Midbrain (tissue), 1 donor: Measurements from ENCODE around the gene OR6C76.
"Not testable (repeated sequence)": the region's sequence is repeated elsewhere in the genome, so short reads cannot be mapped to it uniquely, and the experiment has no call there.

Experiments used
- DNase-seq: peaks from one replicate; lab custom pipeline; 2025; lab: John Stamatoyannopoulos, UW

Gene OR6C76

DNA sequence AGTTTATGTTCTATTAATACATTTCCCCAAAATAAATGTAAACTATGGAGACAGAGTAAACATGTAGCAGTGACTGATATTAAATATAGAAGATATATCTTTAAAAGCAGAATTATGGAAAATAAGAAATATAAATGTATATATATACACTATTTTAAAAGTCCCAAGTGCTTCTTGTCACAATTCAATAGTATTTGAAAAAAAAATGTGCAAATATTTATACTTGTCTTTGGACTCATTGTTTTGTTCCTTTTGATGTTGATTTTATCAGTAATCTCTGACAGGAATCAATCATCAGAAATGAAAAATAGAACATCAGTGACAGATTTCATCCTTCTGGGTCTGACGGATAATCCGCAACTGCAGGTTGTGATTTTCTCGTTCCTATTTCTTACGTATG is at the start of gene OR6C76:
Gene OR6C76 (plus strand): TSS at position 301 of the 400 bp plus-strand sequence. CDS start 0 bp downstream, at position 301.
- no peak for DNase-seq

DNA sequence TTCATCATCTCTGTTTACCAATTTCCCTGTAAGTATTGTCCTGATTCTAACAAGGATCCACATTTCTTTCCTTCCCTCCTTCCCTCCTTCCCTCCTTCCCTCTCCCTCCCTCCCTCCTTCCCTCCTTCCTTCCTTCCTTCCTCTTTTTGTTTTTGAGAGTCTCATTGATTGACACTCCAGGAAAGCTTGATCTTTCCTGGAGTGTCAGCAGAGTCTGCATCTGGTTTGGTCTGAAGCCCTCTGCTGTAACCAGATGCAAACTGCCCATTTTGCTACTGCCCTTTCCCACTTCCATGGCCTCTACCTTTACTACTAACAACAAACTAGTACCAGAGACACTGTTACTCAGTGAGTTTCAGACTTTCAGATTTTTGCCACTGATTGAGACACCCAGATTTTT is 40.2 kb upstream of the OR6C76 start:
- no peak for DNase-seq

DNA sequence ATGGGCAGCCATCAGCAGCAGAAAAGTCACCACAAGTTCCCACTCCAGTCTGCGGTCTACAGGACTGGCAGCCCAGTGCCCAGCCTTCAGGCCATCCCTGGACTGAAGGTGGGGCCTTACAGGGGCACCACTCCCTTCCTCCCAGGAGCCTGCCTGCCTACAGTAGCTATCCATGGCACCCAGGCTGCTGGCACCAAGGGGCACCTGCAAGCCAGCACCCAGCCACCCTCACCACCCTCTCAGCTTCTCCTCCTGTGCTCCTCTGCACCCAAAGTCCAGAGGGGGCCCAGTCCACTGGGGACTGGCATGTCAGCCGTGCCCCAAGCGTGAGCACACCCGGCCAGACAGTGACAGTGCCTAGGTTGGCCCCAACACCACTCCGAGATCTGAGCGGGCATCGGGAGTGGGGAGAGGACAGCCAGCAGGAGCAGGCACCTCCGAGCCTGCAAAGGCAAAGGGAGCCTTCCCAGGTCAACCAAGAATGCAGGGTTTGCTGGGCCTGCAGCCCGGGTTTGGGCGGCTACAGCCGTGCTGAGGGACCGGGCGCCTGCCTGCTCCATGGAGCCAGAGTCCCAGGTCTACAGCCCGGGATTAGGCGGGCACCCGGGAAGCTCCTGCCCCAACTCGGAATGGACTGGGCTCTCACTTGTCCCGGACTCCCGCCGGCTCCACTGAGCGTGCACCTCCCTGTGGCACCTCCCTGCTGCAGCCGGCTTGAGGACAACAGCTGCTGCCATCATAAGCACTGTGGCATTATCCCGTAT is 33.8 kb upstream of the OR6C76 start:
- no peak for DNase-seq

DNA sequence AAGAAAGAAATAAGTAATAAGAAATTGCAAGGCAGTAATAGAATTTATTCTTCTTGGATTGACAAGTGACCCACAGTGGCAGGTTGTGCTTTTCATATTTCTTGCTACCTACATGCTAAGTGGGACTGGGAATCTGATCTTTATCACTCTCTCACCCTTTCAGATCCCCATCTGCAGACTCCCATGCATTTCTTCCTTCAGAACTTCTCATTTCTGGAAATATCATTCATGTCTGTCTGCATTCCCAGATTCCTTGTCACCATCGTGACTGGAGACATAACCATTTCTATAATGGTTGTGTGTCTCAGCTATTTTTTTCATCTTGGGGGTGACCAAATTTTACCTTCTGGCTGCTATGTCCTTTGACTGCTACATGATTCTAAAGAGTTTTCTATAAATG is 29.7 kb upstream of the OR6C76 start:
- DNase-seq: no peak

DNA sequence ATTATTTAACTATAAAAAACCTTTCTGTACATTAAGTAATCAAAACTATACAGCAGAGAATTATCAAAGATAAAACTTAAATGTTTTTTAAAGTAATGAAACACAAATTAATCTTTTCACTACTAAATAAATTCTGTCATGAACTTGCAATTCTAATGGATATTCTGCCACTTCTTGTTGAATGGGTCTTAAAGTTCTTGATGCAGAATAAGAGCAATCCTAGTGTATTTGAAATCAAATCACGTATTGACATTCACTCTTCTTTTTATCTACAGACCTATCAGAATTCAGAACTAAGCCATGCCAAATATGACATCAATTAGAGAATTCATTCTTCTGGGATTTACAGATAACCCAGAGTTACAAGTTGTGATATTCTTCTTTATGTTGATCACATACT is 25.8 kb upstream of the OR6C76 start, which contains the start of gene OR6C65:
Gene OR6C65 (plus strand): TSS at position 301 of the 400 bp plus-strand sequence. CDS start 0 bp downstream, at position 301.
- no peak for DNase-seq

DNA sequence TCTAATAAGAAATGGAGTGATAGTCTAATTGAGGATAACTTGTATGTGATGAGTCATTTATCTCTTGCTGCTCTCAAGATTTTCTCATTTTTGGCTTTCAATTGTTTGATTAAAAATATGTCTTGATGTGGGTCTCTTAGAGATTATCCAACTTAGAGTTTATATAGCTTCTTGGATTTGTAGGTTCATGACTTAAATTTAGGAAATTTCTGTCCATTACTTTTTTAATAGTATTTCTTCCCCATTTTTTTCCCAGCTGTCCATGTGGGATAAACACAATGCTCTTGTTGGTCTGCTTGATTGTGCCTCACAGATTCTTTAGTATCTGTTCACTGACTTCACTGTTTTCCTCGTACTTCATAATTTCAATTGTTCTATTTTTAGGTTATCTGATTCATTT is 18.2 kb upstream of the OR6C76 start:
- no peak for DNase-seq

DNA sequence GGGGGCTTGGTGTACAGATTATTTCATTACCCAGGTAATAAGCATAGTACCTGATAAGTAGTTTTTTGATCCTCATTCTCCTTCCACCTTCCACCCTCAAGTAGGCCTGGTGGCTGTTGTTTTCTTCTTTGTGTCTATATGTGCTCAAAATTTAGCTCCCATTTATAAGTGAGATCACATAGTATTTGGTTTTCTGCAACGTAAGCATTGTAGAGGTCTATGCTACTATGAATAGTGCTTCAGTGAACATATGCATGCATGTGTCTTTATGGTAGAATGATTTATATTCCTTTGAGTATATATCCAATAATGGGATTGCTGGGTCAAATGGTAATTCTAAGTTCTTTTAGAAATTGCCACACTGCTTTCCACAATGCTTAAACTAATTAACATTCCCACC is 16.9 kb upstream of the OR6C76 start:
- not testable (repeated sequence) for DNase-seq

DNA sequence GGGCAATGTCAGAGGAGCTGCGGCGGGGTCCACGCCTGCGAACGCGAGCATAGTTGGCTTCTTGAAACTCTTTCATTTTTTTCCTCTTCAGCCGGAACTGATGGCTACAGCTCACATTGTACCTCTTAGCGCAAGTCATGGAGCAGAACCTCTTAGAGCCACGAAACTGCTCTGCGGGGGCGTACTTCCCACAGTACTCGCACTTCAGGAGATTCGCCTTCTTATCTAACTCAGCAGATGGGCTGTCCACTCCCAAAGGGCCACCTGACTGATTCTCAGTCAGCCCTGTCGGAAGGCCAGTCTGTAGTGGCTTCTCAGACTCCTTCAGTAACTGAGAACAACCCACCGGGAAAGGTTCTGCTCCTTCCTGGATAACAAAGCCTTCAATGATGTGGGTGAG is 13.9 kb upstream of the OR6C76 start:
- DNase-seq: not testable (repeated sequence)

DNA sequence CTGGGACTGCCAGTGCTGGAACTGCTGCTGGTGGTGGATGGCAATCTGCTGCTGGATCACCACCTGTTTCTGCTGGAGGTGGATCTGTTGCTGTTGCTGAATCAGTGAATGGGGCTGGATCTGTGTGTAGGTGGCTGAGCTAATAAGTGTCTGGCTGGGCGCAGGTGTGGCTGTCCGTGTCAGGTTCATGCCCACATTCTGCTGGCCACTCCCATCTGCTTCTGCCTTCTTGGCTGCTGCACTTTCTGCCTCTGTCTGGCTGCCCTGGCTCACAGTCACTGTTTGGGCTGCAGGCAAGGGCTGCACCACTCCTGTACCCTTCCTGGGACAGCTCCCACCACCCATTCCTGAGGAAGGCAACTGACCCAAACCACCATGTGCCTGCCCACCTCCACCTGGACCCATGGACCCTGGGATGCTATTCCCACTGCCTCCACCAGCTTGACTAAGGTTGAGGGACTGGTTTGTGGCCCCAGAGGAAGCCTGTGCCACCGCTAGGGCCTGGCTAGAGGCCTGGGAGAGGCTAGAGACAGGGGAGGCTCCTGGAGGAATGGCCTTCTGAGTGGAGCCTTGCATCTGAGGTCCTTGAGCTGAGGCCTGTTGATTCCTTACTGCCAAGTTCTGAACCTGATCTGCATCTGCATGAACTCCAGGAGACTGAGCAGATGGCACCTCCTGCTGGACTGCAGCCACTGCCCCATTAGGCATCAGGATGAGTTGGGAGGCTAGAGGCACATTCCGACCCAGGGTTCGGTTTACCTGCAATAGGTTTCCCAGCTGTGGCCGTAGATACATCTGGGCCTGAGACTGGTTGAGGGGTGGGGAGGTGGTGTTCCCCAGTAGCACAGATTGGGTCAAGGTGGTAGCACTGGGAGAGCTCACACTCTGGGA is 12.3 kb upstream of the OR6C76 start:
- not testable (repeated sequence) for DNase-seq

DNA sequence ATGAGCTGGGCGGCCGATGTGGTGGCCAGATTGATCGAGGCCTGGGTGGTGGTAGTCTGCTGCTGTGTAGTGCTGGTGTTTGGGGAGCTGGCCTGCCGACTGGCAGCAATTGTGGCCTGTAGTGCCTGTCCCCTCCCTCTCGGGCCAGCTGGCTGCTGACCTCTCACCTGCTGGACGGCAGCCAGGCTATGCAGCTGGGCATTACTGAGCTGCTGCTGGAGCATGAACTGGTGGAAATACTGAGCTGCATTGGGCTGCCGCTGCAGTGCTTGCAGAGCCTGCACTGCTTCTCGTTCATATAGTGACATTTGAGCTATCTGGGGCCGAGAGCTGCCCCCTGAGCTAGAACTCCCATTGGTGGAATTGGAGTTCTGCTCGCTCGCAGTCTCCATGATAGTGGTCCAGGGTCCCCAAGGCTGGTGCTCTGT is 11.6 kb upstream of the OR6C76 start:
- not testable (repeated sequence) for DNase-seq

DNA sequence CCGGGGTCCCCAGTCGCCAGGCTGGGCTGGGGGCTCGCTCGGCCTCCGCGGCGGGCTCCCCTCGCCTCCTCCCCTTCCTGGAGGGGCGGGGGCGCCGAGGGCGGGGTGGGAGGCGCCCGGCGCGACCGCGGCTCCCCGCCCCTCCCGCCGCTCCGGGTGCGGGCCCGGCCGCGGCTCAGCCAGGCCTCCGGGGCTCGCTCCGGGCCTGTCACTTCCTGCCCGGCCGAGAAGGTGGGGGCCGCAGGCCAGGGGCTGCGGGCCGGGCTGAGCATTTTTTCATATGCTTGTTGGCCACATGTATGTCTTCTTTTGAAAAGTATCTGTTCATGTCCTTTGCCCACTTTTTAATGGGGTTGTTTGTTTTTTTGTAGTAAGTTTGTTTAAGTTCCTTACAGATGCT is 11.2 kb upstream of the OR6C76 start:
- not testable (repeated sequence) for DNase-seq

DNA sequence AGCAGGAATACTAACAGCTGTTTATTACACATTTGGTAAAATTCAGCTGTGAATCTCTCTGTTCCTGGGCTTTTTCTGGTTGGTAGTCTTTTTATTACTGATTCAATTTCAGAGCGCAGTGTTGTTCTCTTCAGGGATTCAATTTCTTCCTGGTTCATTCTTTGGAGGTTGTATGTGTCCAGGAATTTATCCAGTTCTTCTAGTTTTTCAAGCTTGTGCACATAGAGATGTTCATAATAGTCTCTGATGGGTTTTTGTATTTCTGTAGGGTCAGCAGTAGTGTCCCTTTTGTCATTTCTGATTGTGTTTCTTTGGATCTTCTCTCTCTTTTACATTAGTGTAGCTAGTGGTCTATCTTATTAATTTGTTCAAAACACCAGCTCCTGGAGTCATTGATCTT is 9.1 kb upstream of the OR6C76 start:
- no peak for DNase-seq

DNA sequence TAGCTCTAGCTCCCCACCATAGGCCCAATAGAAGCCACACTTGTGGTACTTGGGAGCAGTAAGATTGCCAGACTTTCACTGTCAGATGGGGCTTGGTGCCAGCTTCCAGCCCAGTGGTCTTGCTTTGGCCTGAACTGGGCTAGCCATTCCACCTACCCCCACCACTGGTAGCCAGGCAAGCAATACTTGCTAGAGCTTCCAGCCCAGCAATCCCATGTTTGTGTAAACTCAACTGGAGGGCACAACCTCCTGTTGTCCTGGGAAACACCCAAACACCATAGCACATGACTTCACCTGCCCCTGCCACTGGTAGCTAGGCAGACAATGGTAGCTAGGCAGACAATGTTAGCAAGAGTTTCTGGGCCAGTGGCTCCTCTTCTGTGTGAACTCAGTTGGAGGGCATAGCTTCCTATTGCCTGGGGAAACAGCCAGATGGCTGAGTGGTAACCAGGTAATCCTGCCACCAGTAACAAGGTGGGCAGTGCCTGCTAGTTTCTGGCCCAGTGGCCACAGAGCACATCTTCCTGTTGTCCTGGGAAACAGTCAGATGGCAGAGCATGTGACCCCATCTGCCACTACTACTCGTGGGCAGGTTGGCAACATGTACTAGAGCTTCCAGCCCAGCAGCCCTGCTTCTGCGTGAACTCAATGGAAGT is 5.6 kb upstream of the OR6C76 start:
- no peak for DNase-seq

DNA sequence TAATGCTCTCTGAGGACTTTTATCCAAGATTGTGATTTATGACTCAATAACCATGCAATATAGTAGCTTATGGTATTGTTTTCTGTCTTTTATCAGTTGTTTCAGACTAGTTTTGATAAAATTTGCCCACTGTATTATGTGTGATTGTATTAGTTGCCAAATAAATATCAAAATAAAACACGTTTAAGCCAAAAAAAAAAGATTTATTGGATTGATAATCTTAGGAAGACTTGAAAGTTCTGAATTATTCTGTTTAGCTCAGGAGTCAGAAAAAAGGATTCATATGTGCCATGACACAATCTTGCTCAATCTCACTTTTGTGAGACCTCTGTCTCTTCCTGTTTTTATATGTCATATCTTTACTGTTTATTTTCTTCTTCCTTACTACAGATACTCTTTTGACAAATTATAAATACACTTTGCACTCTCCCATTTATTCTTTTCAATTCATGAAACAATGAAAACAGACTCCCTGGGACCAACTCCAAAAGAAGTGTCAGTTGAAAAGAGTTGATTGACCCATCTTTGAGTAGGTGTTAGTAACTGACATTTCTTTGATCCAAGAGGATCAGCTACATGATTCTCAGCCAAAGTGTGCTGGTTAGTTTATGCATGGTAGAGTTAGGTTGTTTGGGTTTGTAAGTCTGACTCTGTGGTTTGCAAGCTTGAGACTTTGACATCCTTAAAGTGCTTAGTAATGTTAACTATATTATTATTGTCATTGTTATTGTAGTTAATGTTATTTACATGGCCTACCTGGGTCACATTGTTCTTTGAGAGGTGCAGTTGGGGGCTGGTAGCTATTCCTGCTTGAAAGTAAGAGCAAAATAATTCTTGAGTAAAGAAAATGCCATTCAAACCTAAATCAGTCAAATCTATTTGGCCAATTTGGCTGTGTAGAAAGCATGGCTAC is 2.5 kb downstream of the OR6C76 start:
- no peak for DNase-seq

DNA sequence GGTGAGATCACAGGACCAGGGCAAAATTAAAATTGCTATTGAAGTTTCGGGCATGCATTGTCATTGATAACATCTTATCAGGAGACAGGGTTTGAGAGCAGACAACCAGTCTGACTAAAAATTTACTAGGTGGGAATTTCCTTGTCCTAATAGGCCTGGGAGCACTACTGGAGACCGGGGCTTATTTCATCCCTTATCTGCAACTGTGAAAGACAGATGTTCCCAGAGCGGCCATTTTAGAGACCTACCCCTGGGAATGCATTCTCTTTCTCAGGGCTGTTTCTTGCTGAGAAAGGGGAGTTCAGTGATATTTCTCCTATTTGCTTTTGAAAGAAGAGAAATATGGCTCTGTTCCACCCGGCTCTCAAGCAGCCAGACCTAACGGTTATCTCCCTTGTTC is 15.2 kb downstream of the OR6C76 start:
- not testable (repeated sequence) for DNase-seq

DNA sequence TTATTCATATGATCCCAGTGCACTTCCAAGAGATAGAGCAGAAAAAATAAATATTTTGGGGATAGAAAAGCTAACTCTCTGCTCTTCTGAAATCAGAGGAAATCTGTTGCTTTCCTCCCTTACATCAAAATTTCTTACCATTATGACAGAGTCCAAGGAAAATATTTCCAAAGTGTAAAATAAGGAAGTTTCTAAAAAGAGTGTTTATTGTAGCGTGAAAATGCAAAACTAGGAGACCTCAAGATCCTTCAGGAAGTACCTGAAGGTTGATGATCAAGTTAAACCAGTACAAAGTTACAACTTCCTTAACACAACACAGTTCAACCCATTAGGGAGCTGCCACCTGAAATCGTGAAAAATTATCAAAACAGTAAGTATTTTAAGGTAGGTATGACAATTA is 17.7 kb downstream of the OR6C76 start, which contains the start of gene OR6C2:
Gene OR6C2 (plus strand): TSS at position 301 of the 400 bp plus-strand sequence. CDS start 8,138 bp downstream, outside the sequence.
- no peak for DNase-seq

DNA sequence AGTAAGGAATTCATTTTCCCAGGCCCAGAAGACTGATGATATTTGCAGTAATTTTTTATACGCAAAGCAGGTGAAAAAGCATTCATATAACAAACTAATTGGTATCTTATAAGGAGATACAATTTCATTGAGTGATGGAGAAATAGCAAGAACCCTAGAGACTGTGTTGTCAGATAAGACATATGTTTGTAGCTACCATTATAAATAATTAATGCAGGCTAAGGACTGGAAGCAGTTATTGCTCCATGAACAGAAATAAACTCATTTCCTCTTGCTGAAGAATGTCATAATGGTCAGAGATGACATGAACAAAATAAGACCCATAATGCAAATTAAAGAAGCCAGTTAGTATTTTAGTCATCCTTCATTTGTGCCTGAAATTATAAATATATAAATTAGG is 19.3 kb downstream of the OR6C76 start:
- DNase-seq: no peak

DNA sequence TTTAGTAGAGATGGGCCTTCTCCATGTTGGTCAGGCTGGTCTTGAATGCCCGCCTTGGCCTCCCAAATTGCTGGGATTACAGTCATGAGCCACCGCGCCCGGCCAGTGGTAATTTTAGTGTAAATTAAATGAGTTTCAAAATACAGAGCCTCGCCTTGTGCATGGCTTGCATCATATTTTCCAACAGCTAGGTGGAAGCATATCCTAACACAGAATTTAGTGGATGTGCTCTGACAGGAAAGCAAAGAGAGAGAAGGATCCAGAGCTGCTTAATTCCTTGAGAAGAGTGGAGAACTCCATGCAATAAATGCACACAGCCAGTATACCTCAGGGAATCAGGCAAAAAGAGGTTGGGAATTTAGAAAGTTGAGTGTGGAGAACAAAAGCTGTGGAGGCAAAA is 20.3 kb downstream of the OR6C76 start:
- DNase-seq: no peak

DNA sequence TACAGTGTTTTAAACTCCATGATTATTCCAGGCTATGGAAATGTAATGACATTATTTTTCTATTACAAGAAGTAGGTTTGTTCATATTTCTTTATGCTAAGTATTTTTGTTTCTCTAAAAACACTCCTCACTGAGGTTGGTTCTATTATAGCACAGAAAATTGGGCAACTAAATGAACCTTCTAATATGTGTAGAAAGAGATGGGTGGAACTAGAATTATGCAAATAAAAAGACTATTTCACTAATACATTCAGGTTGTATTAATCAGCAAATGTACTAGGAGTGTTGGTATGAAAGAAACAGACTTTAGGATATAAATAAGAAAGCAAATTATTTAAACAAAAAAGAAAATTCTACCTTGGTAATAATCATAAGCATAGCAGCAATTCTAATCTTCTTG is 22.8 kb downstream of the OR6C76 start:
- DNase-seq: no peak

DNA sequence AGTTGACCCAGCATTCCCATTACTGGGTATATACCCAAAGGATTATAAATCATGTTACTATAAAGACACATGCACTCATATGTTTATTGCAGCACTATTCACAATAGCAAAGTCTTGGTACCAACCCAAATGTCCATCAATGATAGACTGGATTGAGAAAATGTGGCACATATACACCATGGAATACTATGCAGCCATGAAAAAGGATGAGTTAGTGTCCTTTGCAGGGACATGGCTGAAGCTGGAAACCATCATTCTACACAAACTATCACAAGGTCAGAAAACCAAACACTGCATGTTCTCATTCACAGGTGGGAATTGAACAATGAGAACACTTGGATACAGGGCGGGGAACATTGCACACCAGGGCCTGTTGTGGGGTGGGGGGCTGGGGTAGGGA is 38.9 kb downstream of the OR6C76 start:
- DNase-seq: not testable (repeated sequence)

DNA sequence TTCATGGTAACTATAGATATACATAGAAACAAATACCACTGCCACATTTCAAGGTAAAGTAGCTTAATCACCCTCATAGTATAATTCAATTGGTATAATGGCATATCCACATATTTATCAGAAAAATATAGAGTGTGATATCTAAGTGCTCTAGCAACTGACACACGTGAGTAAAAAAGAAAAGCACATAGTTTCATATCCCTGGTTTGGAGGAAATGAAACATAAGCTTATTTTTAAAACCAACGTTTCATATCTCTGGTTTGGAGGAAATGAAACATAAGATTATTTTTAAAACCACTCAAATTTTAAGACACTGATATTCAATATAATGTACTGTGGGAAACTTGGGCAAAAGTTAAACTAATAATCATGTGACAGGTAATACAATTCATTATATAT is 41.8 kb downstream of the OR6C76 start:
- no peak for DNase-seq
